GM12878 (cell line): ENCODE results near the gene NSUN2. TPM values are rescaled to one million over a fixed set of nuclear protein-coding genes. Genes with fewer than 3 reads are reported as not detected.

Experiments
- ATAC-seq: fragments of 200-7000 bp; cut with Tn5 transposase; 3 replicates; pipeline ENCODE4 v1.9.1; 2020; ENCODE audit warnings: mild to moderate bottlenecking, moderate library complexity
- BruUV-seq: library from RNA; stranded (reverse); fragments of 400-500 nt; replicated peaks from 2 replicates; lab custom pipeline; 2021; lab: Mats Ljungman, UMichigan
- CTCF ChIA-PET: fragments of 300-600 bp; sonication (Branson Sonifier 250); formaldehyde crosslinking; extraction: SDS; loops from one replicate; lab custom pipeline; 2021; ENCODE audit warnings: inconsistent platforms; lab: Yijun Ruan, JAX
- POLR2A ChIA-PET: fragments of 350-600 bp; formaldehyde crosslinking; extraction: SDS; loops from one replicate; lab custom pipeline; 2021; ENCODE audit warnings: inconsistent platforms; lab: Charles Lee
- RAD21 ChIA-PET: fragments of 300-600 bp; sonication (Branson Sonifier 250); formaldehyde crosslinking; loops from one replicate; lab custom pipeline; 2023; ENCODE audit warnings: antibody characterized with exemption; ENCODE audit not compliant: unreplicated experiment; lab: Charles Lee
- SMC1A ChIA-PET: fragments of 300-600 bp; sonication (Branson Sonifier 250); formaldehyde crosslinking; loops from one replicate; lab custom pipeline; 2023; ENCODE audit not compliant: unreplicated experiment, uncharacterized antibody; lab: Charles Lee
- DNase-seq: peaks from one replicate; pipeline ENCODE4 v3.0.0-alpha.2; 2011; ENCODE audit warnings: low read depth, low spot score
- FAIRE-seq: peaks from 3 replicates; lab custom pipeline; 2011; peaks lifted over from hg19 to GRCh38; lab: Jason Lieb, UNC
- H2AFZ ChIP-seq: 2 replicates; pipeline ENCODE4 v1.6.0; 2011; ENCODE audit warnings: low read depth, low read length, control low read depth; ENCODE audit not compliant: control insufficient read depth
- H3K27ac ChIP-seq: 2 replicates; pipeline ENCODE4 v1.5.1; 2011; ENCODE audit warnings: control low read depth; ENCODE audit not compliant: control insufficient read depth, insufficient read depth
- H3K27me3 ChIP-seq, 2 experiments: replicated peaks in 1 of 2; 2 replicates each; pipeline versions ENCODE4 v1.6.0 to v1.6.1; 2011; ENCODE audit warnings: low read length in 1 of 2; ENCODE audit not compliant: control insufficient read depth in 2 of 2, insufficient read depth in 2 of 2
- H3K36me3 ChIP-seq, 2 experiments: 2 replicates each; pipeline ENCODE4 v1.5.1; 2011; ENCODE audit warnings: low read length in 1 of 2; ENCODE audit not compliant: control insufficient read depth in 2 of 2, insufficient read depth in 2 of 2
- H3K4me1 ChIP-seq: 2 replicates; pipeline ENCODE4 v1.6.1; 2011; ENCODE audit warnings: mild to moderate bottlenecking, low read length, moderate library complexity, mixed read lengths; ENCODE audit not compliant: control insufficient read depth, insufficient read depth
- H3K4me2 ChIP-seq: 2 replicates; pipeline ENCODE4 v1.6.0; 2011; ENCODE audit warnings: control low read depth; ENCODE audit not compliant: control insufficient read depth, insufficient read depth
- H3K4me3 ChIP-seq: fragments of 200-600 bp; sonication (generic); 2 replicates; pipeline ENCODE4 v1.5.1; 2016
- H3K79me2 ChIP-seq: 2 replicates; pipeline ENCODE4 v1.6.0; 2011; ENCODE audit warnings: low read length; ENCODE audit not compliant: control insufficient read depth, insufficient read depth
- H3K9ac ChIP-seq: 2 replicates; pipeline ENCODE4 v1.8.0; 2011; ENCODE audit warnings: low read length, control low read depth, mixed read lengths; ENCODE audit not compliant: control insufficient read depth, insufficient read depth
- H3K9me3 ChIP-seq: replicated peaks from 3 replicates; pipeline ENCODE4 v1.5.1; 2011; ENCODE audit warnings: mild to moderate bottlenecking, low read length; ENCODE audit not compliant: control insufficient read depth, insufficient read depth
- H4K20me1 ChIP-seq: 2 replicates; pipeline ENCODE4 v1.6.0; 2011; ENCODE audit not compliant: control insufficient read depth, insufficient read depth
- BHLHE40 ChIP-seq, 2 experiments: fragments of 450-650 bp in 1 of 2; IDR thresholded peaks; 2 replicates each; pipeline ENCODE4 v1.6.1; 2011 to 2017; ENCODE audit warnings: low read depth in 2 of 2, borderline replicate concordance in 1 of 2, improper control_type of control experiment in 1 of 2, low read length in 1 of 2, mild to moderate bottlenecking in 1 of 2
- BRCA1 ChIP-seq: IDR thresholded peaks from 2 replicates; pipeline ENCODE4 v1.6.1; 2011; ENCODE audit warnings: low read depth, low read length, improper control_type of control experiment
- CBX3 ChIP-seq: fragments of 200-600 bp; sonication (generic); IDR thresholded peaks from 2 replicates; pipeline ENCODE4 v1.6.1; 2016; ENCODE audit warnings: low read depth, borderline replicate concordance
- CHD1 ChIP-seq: IDR thresholded peaks from 2 replicates; pipeline ENCODE4 v1.6.1; 2012; ENCODE audit warnings: low read depth, low read length, improper control_type of control experiment
- CREM ChIP-seq: IDR thresholded peaks from 2 replicates; pipeline ENCODE4 v1.6.1; 2014; ENCODE audit warnings: antibody characterized with exemption, low read depth
- EGR1 ChIP-seq, 2 experiments: IDR thresholded peaks; 1 replicate in 1 of 2; 2 replicates in 1 of 2; pipeline ENCODE4 v1.6.1; 2011 to 2012; ENCODE audit warnings: low read depth in 2 of 2, low read length in 2 of 2, borderline replicate concordance in 1 of 2, mild to moderate bottlenecking in 1 of 2, moderate library complexity in 1 of 2
- ESRRA ChIP-seq: IDR thresholded peaks from 2 replicates; pipeline ENCODE4 v1.6.1; 2012; ENCODE audit warnings: mild to moderate bottlenecking, low read length, improper control_type of control experiment
- EZH2 ChIP-seq: IDR thresholded peaks from 2 replicates; pipeline ENCODE4 v1.6.1; 2012; ENCODE audit warnings: low read depth, mild to moderate bottlenecking, control low read depth, inconsistent platforms, low read length, borderline replicate concordance; ENCODE audit not compliant: control insufficient read depth
- FOXK2 ChIP-seq: fragments of 450-650 bp; IDR thresholded peaks from 2 replicates; pipeline ENCODE4 v1.6.1; 2017; ENCODE audit warnings: mild to moderate bottlenecking, moderate library complexity
- GABPA ChIP-seq: IDR thresholded peaks from 2 replicates; pipeline ENCODE4 v1.6.1; 2014; ENCODE audit warnings: antibody characterized with exemption, low read depth, mild to moderate bottlenecking, inconsistent platforms
- KLF5 ChIP-seq: fragments of 450-650 bp; IDR thresholded peaks from 2 replicates; pipeline ENCODE4 v1.6.1; 2014; ENCODE audit warnings: mild to moderate bottlenecking; ENCODE audit not compliant: partially characterized antibody
- POLR2AphosphoS5 ChIP-seq: IDR thresholded peaks from 2 replicates; pipeline ENCODE4 v1.6.1; 2011; ENCODE audit warnings: mild to moderate bottlenecking, low read length, inconsistent platforms
- SIN3A ChIP-seq: IDR thresholded peaks from 2 replicates; pipeline ENCODE4 v1.6.1; 2012; ENCODE audit warnings: low read depth, low read length, improper control_type of control experiment
- SKIL ChIP-seq: fragments of 450-650 bp; IDR thresholded peaks from 2 replicates; pipeline ENCODE4 v1.6.1; 2017; ENCODE audit warnings: mild to moderate bottlenecking, low read depth, inconsistent platforms; ENCODE audit not compliant: poor library complexity, severe bottlenecking
- TAF1 ChIP-seq: IDR thresholded peaks from 2 replicates; pipeline ENCODE4 v1.6.1; 2011; ENCODE audit warnings: mild to moderate bottlenecking, low read depth, low read length, borderline replicate concordance
- TBL1XR1 ChIP-seq: IDR thresholded peaks from 2 replicates; pipeline ENCODE4 v1.6.1; 2012; ENCODE audit warnings: low read depth, low read length, improper control_type of control experiment
- TCF3 ChIP-seq: IDR thresholded peaks from 2 replicates; pipeline ENCODE4 v1.6.1; 2012; ENCODE audit warnings: low read depth, mild to moderate bottlenecking, low read length, borderline replicate concordance; ENCODE audit not compliant: insufficient read depth
- YY1 ChIP-seq: IDR thresholded peaks from 2 replicates; pipeline ENCODE4 v1.6.1; 2011; ENCODE audit warnings: low read depth, mild to moderate bottlenecking, low read length
- ZNF207 ChIP-seq: fragments of 450-650 bp; IDR thresholded peaks from 2 replicates; pipeline ENCODE4 v1.6.1; 2014; ENCODE audit warnings: antibody characterized with exemption, mild to moderate bottlenecking, borderline replicate concordance
- ZNF24 ChIP-seq: fragments of 450-650 bp; IDR thresholded peaks from 2 replicates; pipeline ENCODE4 v1.6.1; 2017; ENCODE audit warnings: antibody characterized with exemption, mild to moderate bottlenecking
- ZNF622 ChIP-seq: fragments of 450-650 bp; IDR thresholded peaks from 2 replicates; pipeline ENCODE4 v1.6.1; 2017; ENCODE audit warnings: mild to moderate bottlenecking, inconsistent platforms
- ZSCAN29 ChIP-seq: fragments of 450-650 bp; IDR thresholded peaks from 2 replicates; pipeline ENCODE4 v1.6.1; 2017; ENCODE audit warnings: mild to moderate bottlenecking, moderate library complexity
- WGBS: methylation state at CpG from one replicate; pipeline ENCODE4 v1.1.6; 2016; ENCODE audit warnings: low lambda C conversion rate; ENCODE audit not compliant: insufficient replicate concordance, insufficient coverage; ENCODE audit errors: missing lambda C conversion rate; 5-methylcytosine and 5-hydroxymethylcytosine counted together
- in situ Hi-C: fragments of 300-500 bp; cut with MboI; formaldehyde crosslinking; loops from 9 replicates; pipeline ENCODE4 v1.14.3; 2018; ENCODE audit warnings: mixed read lengths
- intact Hi-C: fragments of 100-400 bp; cut with micrococcal nuclease; formaldehyde crosslinking; loops from one replicate; pipeline ENCODE4 v1.14.2; 2022; ENCODE audit not compliant: unreplicated experiment
- polyA plus RNA-seq, 11 experiments: library from polyadenylated mRNA; depleted of rRNA in 4 of 11; unstranded in 6 of 11; stranded (reverse) in 5 of 11; fragments of >200 nt; fragmentation: Nextera tagmentation in 4 of 11; fragmentation: Illumina TruSeq in 1 of 11; extraction: Ambion mirVana in 4 of 11; extraction: Trizol in 1 of 11; gene quantifications; 1 replicate in 1 of 11; 2 replicates in 10 of 11; pipeline versions ENCODE4 v1.2.1 to v1.2.3, GENCODE V29; 2011 to 2016; ENCODE audit warnings: inconsistent platforms in 2 of 11, missing spikeins in 2 of 11, low read depth in 1 of 11
- total RNA-seq, 4 experiments: library from RNA; depleted of rRNA in 3 of 4; stranded (reverse); fragments of >200 nt in 3 of 4; fragmentation: Illumina TruSeq in 1 of 4; extraction: Trizol in 1 of 4; gene quantifications; 2 replicates each; pipeline versions ENCODE4 v1.2.1 to v1.2.3, GENCODE V29; 2013 to 2021

The NSUN2 gene
- total and polyA plus RNA-seq, 10 of the 15 experiments (the other 5 are each of a cell fraction or from before 2014, with no cell fraction given), result 8.0 to 112 (median 91.1) TPM

- TF ChIP-seq BHLHE40 (IDR thresholded peaks at IDR 0.05; ENCODE audit: borderline replicate concordance in 1 of 2, low read depth in 2 of 2, low read length in 1 of 2) (no peak), EGR1 (IDR thresholded peaks at IDR 0.05; ENCODE audit: borderline replicate concordance in 1 of 2, low read depth in 2 of 2, low read length in 2 of 2) (no peak), BRCA1 (no peak), FOXK2 (no peak), TAF1 (no peak), ESRRA (no peak), TCF3 (no peak), GABPA (no peak), ZNF24 (no peak), YY1 (no peak)
Observed at GRCh38 chr5:6667648-6668047, 34.8 kb upstream of the NSUN2 start (continued).

- Histone ChIP-seq H3K27ac (no peak overlapping the region), H3K9ac (no peak overlapping the region), H3K36me3 (peaks cover 0 to 3% of the 10 kb centered on the region in 2 experiments; a peak in 2 of 4 replicates), H3K4me1 (no peaks in the 10 kb centered on the region), H4K20me1 (no peaks in the 10 kb centered on the region), H3K27me3 (no peaks in the 10 kb centered on the region), H3K4me3 (no peak overlapping the region), H3K4me2 (no peak overlapping the region), H3K9me3 (no peaks in the 10 kb centered on the region), H2AFZ (no peak overlapping the region), H3K79me2 (no peaks in the 10 kb centered on the region)
- intact Hi-C loops, result no loop called here
- WGBS, result 94% methylated on average over 15 of the region's 15 CpGs
- in situ Hi-C loops, result no loop called here
- ChIA-PET POLR2A (no interaction called here), SMC1A (no interaction called here), RAD21 (no interaction called here), CTCF (no interaction called here)
- no TSS peak for BruUV-seq
- FAIRE-seq, result no peak
- ATAC-seq, result no peak
- no peak for DNase-seq
- no peak for TF ChIP-seq CHD1
- TF ChIP-seq ZNF207, result no peak
- no peak for TF ChIP-seq TBL1XR1
- no peak for TF ChIP-seq POLR2AphosphoS5
- no peak for TF ChIP-seq CREM
- no peak for TF ChIP-seq EZH2
- no peak for TF ChIP-seq ZNF622
- TF ChIP-seq YY1, result no peak
- no peak for TF ChIP-seq SKIL
- no peak for TF ChIP-seq CBX3
- TF ChIP-seq SIN3A, result no peak
- TF ChIP-seq TCF3, result no peak
- TF ChIP-seq ZSCAN29, result no peak
- no peak for TF ChIP-seq KLF5
Observed at GRCh38 chr5:6666762-6667161, 33.9 kb upstream of the NSUN2 start.
